IMR-90 (cell line): ENCODE data around the gene ABCA7. TPM values are rescaled to one million over a fixed set of nuclear protein-coding genes. Genes with fewer than 3 reads are reported as not detected.

Experiments used
- ATAC-seq: fragments of 200-7000 bp; cut with Tn5 transposase; 2 replicates; pipeline ENCODE4 v1.9.1; 2020; ENCODE audit warnings: low read depth, mild to moderate bottlenecking, moderate library complexity
- BruUV-seq: library from RNA; stranded (reverse); fragments of 400-500 nt; replicated peaks from 2 replicates; lab custom pipeline; 2021; lab: Mats Ljungman, UMichigan
- CTCF ChIA-PET: fragments of 300-600 bp; formaldehyde crosslinking; extraction: SDS; loops from one replicate; lab custom pipeline; 2021; ENCODE audit warnings: antibody characterized with exemption; lab: Yijun Ruan, JAX
- POLR2A ChIA-PET: fragments of 300-600 bp; sonication (Branson Sonifier 250); formaldehyde crosslinking; loops from one replicate; lab custom pipeline; 2022; ENCODE audit warnings: antibody characterized with exemption; ENCODE audit not compliant: unreplicated experiment; lab: Charles Lee
- DNase-seq: peaks from one replicate; pipeline ENCODE4 v3.0.0; 2013
- H2AFZ ChIP-seq: replicated peaks from 2 replicates; pipeline ENCODE3; 2013; ENCODE audit warnings: low read length, mild to moderate bottlenecking; ENCODE audit not compliant: poor library complexity
- H2AK5ac ChIP-seq: 2 replicates; pipeline ENCODE4 v1.6.1; 2013; ENCODE audit warnings: low read depth, low read length, inconsistent platforms
- H2AK9ac ChIP-seq: replicated peaks from 2 replicates; pipeline ENCODE3; 2013; ENCODE audit warnings: mild to moderate bottlenecking, low read depth, low read length, moderate library complexity; ENCODE audit not compliant: poor library complexity
- H2BK120ac ChIP-seq: 2 replicates; pipeline ENCODE4 v1.6.1; 2013; ENCODE audit warnings: low read depth, low read length, inconsistent platforms
- H2BK15ac ChIP-seq: 3 replicates; pipeline ENCODE4 v1.6.1; 2013; ENCODE audit warnings: low read depth, low read length, inconsistent platforms
- H2BK20ac ChIP-seq: 2 replicates; pipeline ENCODE4 v1.6.1; 2013; ENCODE audit warnings: low read depth, mild to moderate bottlenecking, inconsistent platforms, low read length, moderate library complexity
- H2BK5ac ChIP-seq: 2 replicates; pipeline ENCODE4 v1.6.1; 2013; ENCODE audit warnings: mild to moderate bottlenecking, low read depth, low read length, inconsistent platforms; ENCODE audit not compliant: poor library complexity, severe bottlenecking
- H3K14ac ChIP-seq: replicated peaks from 2 replicates; pipeline ENCODE4 v1.6.1; 2013; ENCODE audit warnings: low read depth, low read length, inconsistent platforms
- H3K18ac ChIP-seq: 2 replicates; pipeline ENCODE4 v1.6.1; 2013; ENCODE audit warnings: low read depth, low read length, control low read depth
- H3K23ac ChIP-seq: 2 replicates; pipeline ENCODE4 v1.6.1; 2013; ENCODE audit warnings: low read depth, low read length, inconsistent platforms
- H3K27ac ChIP-seq: 2 replicates; pipeline ENCODE4 v1.5.1; 2013; ENCODE audit warnings: mild to moderate bottlenecking, control low read depth, low read length; ENCODE audit not compliant: insufficient read depth
- H3K27me3 ChIP-seq: 2 replicates; pipeline ENCODE4 v1.6.1; 2013; ENCODE audit warnings: low read length; ENCODE audit not compliant: control insufficient read depth, insufficient read depth
- H3K36me3 ChIP-seq: 2 replicates; pipeline ENCODE4 v1.6.1; 2013; ENCODE audit warnings: low read length, mixed read lengths; ENCODE audit not compliant: control insufficient read depth, insufficient read depth
- H3K4ac ChIP-seq: 2 replicates; pipeline ENCODE4 v1.6.1; 2013; ENCODE audit warnings: low read depth, low read length, inconsistent platforms
- H3K4me1 ChIP-seq: 2 replicates; pipeline ENCODE4 v1.6.1; 2013; ENCODE audit warnings: low read length, mixed read lengths; ENCODE audit not compliant: control insufficient read depth, insufficient read depth
- H3K4me2 ChIP-seq: 2 replicates; pipeline ENCODE4 v1.6.1; 2013; ENCODE audit warnings: low read depth, mild to moderate bottlenecking, control low read depth, low read length, moderate library complexity
- H3K4me3 ChIP-seq: 2 replicates; pipeline ENCODE4 v1.5.1; 2013; ENCODE audit warnings: low read depth, mild to moderate bottlenecking, control low read depth, low read length, moderate library complexity; ENCODE audit not compliant: insufficient read depth
- H3K56ac ChIP-seq: 2 replicates; pipeline ENCODE4 v1.6.1; 2013; ENCODE audit warnings: low read length, inconsistent platforms; ENCODE audit not compliant: insufficient read depth; ENCODE audit errors: extremely low read depth
- H3K79me1 ChIP-seq, 2 experiments: 2 replicates each; pipeline ENCODE4 v1.6.1; 2013; ENCODE audit warnings: low read length in 2 of 2, inconsistent platforms in 1 of 2, low read depth in 1 of 2
- H3K9ac ChIP-seq: 2 replicates; pipeline ENCODE4 v1.6.1; 2013; ENCODE audit warnings: low read depth, low read length, control low read depth
- H3K9me1 ChIP-seq: 2 replicates; pipeline ENCODE4 v1.6.1; 2013; ENCODE audit warnings: low read length, inconsistent platforms; ENCODE audit not compliant: insufficient read depth
- H3K9me3 ChIP-seq: 2 replicates; pipeline ENCODE4 v1.6.1; 2013; ENCODE audit warnings: low read length; ENCODE audit not compliant: control insufficient read depth, insufficient read depth
- H4K20me1 ChIP-seq: 2 replicates; pipeline ENCODE4 v1.6.1; 2013; ENCODE audit warnings: low read length, inconsistent platforms; ENCODE audit not compliant: insufficient read depth
- H4K5ac ChIP-seq: 2 replicates; pipeline ENCODE4 v1.6.1; 2013; ENCODE audit warnings: mild to moderate bottlenecking, low read depth, low read length, control low read depth
- H4K8ac ChIP-seq, 2 experiments: 2 replicates each; pipeline ENCODE4 v1.6.1; 2013; ENCODE audit warnings: low read depth in 2 of 2, low read length in 2 of 2, control low read depth in 1 of 2, inconsistent platforms in 1 of 2
- H4K91ac ChIP-seq: 2 replicates; pipeline ENCODE4 v1.6.1; 2013; ENCODE audit warnings: low read depth, low read length, inconsistent platforms; ENCODE audit not compliant: insufficient read depth
- BHLHE40 ChIP-seq: fragments of 150-350 bp; IDR thresholded peaks from 2 replicates; pipeline ENCODE4 v1.6.1; 2016; ENCODE audit warnings: mild to moderate bottlenecking, low read depth, low read length
- MAZ ChIP-seq: IDR thresholded peaks from 2 replicates; pipeline ENCODE4 v1.6.1; 2012; ENCODE audit warnings: low read depth, mild to moderate bottlenecking, low read length, improper control_type of control experiment, moderate library complexity, borderline replicate concordance
- POLR2A ChIP-seq: IDR thresholded peaks from 2 replicates; pipeline ENCODE4 v1.6.1; 2012; ENCODE audit warnings: mild to moderate bottlenecking, low read depth, low read length
- RCOR1 ChIP-seq: IDR thresholded peaks from 2 replicates; pipeline ENCODE4 v1.6.1; 2012; ENCODE audit warnings: mild to moderate bottlenecking, low read length, improper control_type of control experiment; ENCODE audit not compliant: insufficient replicate concordance
- WGBS, 2 experiments: methylation state at CpG; one replicate each; pipeline versions ENCODE4 v1.1.5 to v1.1.7; 2013; ENCODE audit warnings: missing lambda C conversion rate in 2 of 2; ENCODE audit not compliant: insufficient read length in 1 of 2; ENCODE audit errors: extremely low coverage in 2 of 2; 5-methylcytosine and 5-hydroxymethylcytosine counted together
- dilution Hi-C: fragments of 300-500 bp; cut with HindIII; formaldehyde crosslinking; loops from one replicate; pipeline ENCODE4 v1.14.3; 2018; ENCODE audit warnings: low sequenced_read_pairs; ENCODE audit not compliant: unreplicated experiment
- in situ Hi-C: fragments of 300-500 bp; cut with MboI; formaldehyde crosslinking; loops from 3 replicates; pipeline ENCODE4 v1.14.3; 2019; ENCODE audit warnings: low sequenced_read_pairs, inconsistent platforms, mixed read lengths
- intact Hi-C: fragments of 100-400 bp; cut with micrococcal nuclease; formaldehyde crosslinking; loops from 2 replicates; pipeline ENCODE4 v1.10.0; 2022
- polyA plus RNA-seq, 3 experiments: library from polyadenylated mRNA; depleted of rRNA; stranded (reverse); fragments of >200 nt; gene quantifications; 2 replicates each; pipeline ENCODE4 v1.2.3, GENCODE V29; 2012; ENCODE audit warnings: low replicate concordance in 1 of 3
- total RNA-seq: library from RNA; depleted of rRNA; stranded (reverse); fragments of >200 nt; gene quantifications from 2 replicates; pipeline ENCODE4 v1.2.3, GENCODE V29; 2012
- TF ChIP-seq, protein P1 (sequence below): conservative IDR thresholded peaks from 2 replicates; pipeline ENCODE4 v1.5.1; 2012; ENCODE audit warnings: mild to moderate bottlenecking, low read depth, low read length, improper control_type of control experiment

The ABCA7 gene
- total and polyA plus RNA-seq, 2 of the 4 experiments (the other 2 are of a cell fraction) = 0.36 to 3.3 TPM

DNA sequence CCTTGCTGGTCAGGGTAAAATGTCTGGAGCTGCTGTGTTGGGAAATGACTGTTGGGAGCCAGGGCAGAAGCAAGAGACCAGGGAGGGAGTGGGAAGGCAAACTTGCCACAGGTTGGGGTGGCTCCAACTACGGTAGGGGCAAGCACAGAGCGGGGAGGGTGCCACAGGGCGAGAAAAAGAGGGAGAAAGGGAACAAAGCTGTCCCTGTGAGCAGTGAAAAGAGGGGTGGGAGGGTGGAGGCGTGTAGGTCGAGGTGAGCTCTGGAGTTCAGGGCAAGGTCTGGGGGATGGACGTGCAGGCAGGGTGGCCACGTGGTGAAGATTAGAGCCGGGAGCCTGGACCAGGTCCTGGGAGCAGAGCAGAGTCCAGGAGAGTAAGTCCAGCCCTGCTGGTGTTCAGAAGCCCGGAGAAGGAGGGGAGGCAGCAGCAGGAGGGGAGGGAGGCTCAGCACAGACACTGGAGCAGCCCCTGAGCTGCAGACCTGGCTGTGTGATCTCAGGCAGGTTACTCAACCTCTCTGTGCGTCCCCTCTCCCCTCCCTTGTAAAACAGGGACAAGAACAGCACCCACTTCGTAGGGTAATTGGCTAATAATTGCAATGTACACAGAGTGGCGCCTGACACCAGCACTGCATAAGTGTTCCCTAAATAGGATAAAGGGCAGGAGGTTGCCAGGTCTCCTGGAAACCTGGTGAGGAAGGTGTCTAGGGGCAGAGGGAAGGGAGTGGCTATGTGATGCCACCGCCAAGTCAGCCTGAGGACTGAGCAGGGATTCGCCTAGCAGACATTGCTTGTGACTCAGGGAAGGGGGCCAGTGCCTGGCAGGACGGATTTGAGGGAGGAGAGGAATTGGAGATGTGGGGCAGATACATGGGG lies 58.5 kb downstream of the ABCA7 start:
- H2BK20ac ChIP-seq = peak overlapping the region; percentile 85
- peak overlapping the region; percentile 63; the same call in 1 of the 2 replicates for H3K23ac ChIP-seq
- peak overlapping the region; percentile 74 for H4K91ac ChIP-seq
- TF ChIP-seq, protein P1, sequence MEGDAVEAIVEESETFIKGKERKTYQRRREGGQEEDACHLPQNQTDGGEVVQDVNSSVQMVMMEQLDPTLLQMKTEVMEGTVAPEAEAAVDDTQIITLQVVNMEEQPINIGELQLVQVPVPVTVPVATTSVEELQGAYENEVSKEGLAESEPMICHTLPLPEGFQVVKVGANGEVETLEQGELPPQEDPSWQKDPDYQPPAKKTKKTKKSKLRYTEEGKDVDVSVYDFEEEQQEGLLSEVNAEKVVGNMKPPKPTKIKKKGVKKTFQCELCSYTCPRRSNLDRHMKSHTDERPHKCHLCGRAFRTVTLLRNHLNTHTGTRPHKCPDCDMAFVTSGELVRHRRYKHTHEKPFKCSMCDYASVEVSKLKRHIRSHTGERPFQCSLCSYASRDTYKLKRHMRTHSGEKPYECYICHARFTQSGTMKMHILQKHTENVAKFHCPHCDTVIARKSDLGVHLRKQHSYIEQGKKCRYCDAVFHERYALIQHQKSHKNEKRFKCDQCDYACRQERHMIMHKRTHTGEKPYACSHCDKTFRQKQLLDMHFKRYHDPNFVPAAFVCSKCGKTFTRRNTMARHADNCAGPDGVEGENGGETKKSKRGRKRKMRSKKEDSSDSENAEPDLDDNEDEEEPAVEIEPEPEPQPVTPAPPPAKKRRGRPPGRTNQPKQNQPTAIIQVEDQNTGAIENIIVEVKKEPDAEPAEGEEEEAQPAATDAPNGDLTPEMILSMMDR = no peak
- TF ChIP-seq POLR2A (no peak), MAZ (no peak), BHLHE40 (no peak), RCOR1 (no peak)
- peak overlapping the region; percentile 41 for H4K5ac ChIP-seq
- in situ Hi-C loops = no loop called here
- peak overlapping the region; percentile 24 for H3K18ac ChIP-seq
- peaks cover 15% of the 10 kb centered on the region for H3K9me1 ChIP-seq
- H3K4me3 ChIP-seq = no peak overlapping the region
- H3K27ac ChIP-seq = peak overlapping the region; percentile 53
- peaks cover 4% of the 10 kb centered on the region; the same call in 1 of the 2 replicates for H3K36me3 ChIP-seq
- DNase-seq = peak; percentile 34
- peaks cover 3 to 22% of the 10 kb centered on the region in 2 experiments; a peak in 2 of 4 replicates for H3K79me1 ChIP-seq
- no peak for ATAC-seq
- 73% methylated on average over 6 of the region's 15 CpGs; no CpG with 5 or more reads in 1 of the 2 experiments for WGBS, 2 experiments
- no peak overlapping the region for H3K9ac ChIP-seq
- H2AFZ ChIP-seq = peak overlapping the region; percentile 64
- peak overlapping the region; percentile 16 to 76; a peak in 3 of 4 replicates for H4K8ac ChIP-seq
- no peak overlapping the region for H3K56ac ChIP-seq
- intact Hi-C loops = no loop called here
- dilution Hi-C loops = no loop called here
- peaks cover 29% of the 10 kb centered on the region for H4K20me1 ChIP-seq
- H2AK9ac ChIP-seq = peak overlapping the region; percentile 89
- H3K4ac ChIP-seq = peak overlapping the region; percentile 91
- H3K4me2 ChIP-seq = no peak overlapping the region
- peak overlapping the region; percentile 73 for H2BK5ac ChIP-seq
- H2AK5ac ChIP-seq = peak overlapping the region; percentile 98
- POLR2A ChIA-PET = interaction anchor here (0.6 kb wide), 1 partner anchor 15 kb away, joined by 6 read pairs; no protein-coding TSS in a partner anchor
- peak overlapping the region; percentile 72 for H3K14ac ChIP-seq
- no peaks in the 10 kb centered on the region for H3K27me3 ChIP-seq
- peaks cover 20% of the 10 kb centered on the region for H3K4me1 ChIP-seq
- BruUV-seq = no TSS peak
- CTCF ChIA-PET = no interaction called here
- H2BK15ac ChIP-seq = peak overlapping the region; percentile 91; the same call in 1 of the 3 replicates
- peak overlapping the region; percentile 94 for H2BK120ac ChIP-seq
- peaks cover 3% of the 10 kb centered on the region for H3K9me3 ChIP-seq
